Astrocyte (in vitro differentiated cells and primary cell): ENCODE results near the gene GLYR1. TPM values are rescaled to one million over a fixed set of nuclear protein-coding genes. Genes with fewer than 3 reads are reported as not detected.
A peak's percentile ranks its signal among the peaks of the same experiment; 100 is the strongest.

Source experiments
- DNase-seq: peaks from one replicate; pipeline ENCODE4 v3.0.0-alpha.2; 2010; ENCODE audit warnings: low read depth
- FAIRE-seq: peaks from 2 replicates; lab custom pipeline; 2011; peaks lifted over from hg19 to GRCh38; lab: Jason Lieb, UNC
- H2AFZ ChIP-seq: 2 replicates; pipeline ENCODE4 v1.6.0; 2012; ENCODE audit warnings: low read depth, low read length, inconsistent platforms
- H3K27ac ChIP-seq: 2 replicates; pipeline ENCODE4 v1.5.1; 2011; ENCODE audit warnings: low read depth, low read length, inconsistent platforms
- H3K27me3 ChIP-seq: 2 replicates; pipeline ENCODE4 v1.6.0; 2011; ENCODE audit warnings: low read length, inconsistent platforms; ENCODE audit not compliant: insufficient read depth
- H3K36me3 ChIP-seq: 2 replicates; pipeline ENCODE4 v1.5.1; 2011; ENCODE audit warnings: low read length, inconsistent platforms; ENCODE audit not compliant: insufficient read depth
- H3K4me1 ChIP-seq: 2 replicates; pipeline ENCODE4 v1.5.1; 2011; ENCODE audit warnings: low read length, inconsistent platforms; ENCODE audit not compliant: insufficient read depth
- H3K4me2 ChIP-seq: 2 replicates; pipeline ENCODE4 v1.6.0; 2012; ENCODE audit warnings: low read length, inconsistent platforms
- H3K4me3 ChIP-seq: 2 replicates; pipeline ENCODE4 v1.5.1; 2011; ENCODE audit warnings: low read depth, mild to moderate bottlenecking, low read length, inconsistent platforms; ENCODE audit not compliant: insufficient read depth
- H3K79me2 ChIP-seq: 2 replicates; pipeline ENCODE4 v1.6.0; 2012; ENCODE audit warnings: mild to moderate bottlenecking, low read length, inconsistent platforms; ENCODE audit not compliant: insufficient read depth
- H3K9ac ChIP-seq: 2 replicates; pipeline ENCODE4 v1.6.0; 2012; ENCODE audit warnings: mild to moderate bottlenecking, low read length, inconsistent platforms
- H3K9me3 ChIP-seq: 2 replicates; pipeline ENCODE4 v1.5.1; 2012; ENCODE audit warnings: low read depth, mild to moderate bottlenecking, low read length, inconsistent platforms; ENCODE audit not compliant: insufficient read depth
- H4K20me1 ChIP-seq: 2 replicates; pipeline ENCODE4 v1.6.0; 2012; ENCODE audit warnings: low read length, inconsistent platforms; ENCODE audit not compliant: insufficient read depth
- H3K27ac Mint-ChIP-seq: one replicate; pipeline ENCODE4 v1.8.0; 2021; ENCODE audit warnings: mild to moderate bottlenecking, mixed read lengths; ENCODE audit not compliant: unreplicated experiment
- H3K27me3 Mint-ChIP-seq: one replicate; pipeline ENCODE4 v1.8.0; 2021; ENCODE audit warnings: low read depth, mixed read lengths; ENCODE audit not compliant: unreplicated experiment
- H3K36me3 Mint-ChIP-seq: one replicate; pipeline ENCODE4 v1.8.0; 2021; ENCODE audit warnings: low read depth, mixed read lengths; ENCODE audit not compliant: unreplicated experiment
- H3K4me1 Mint-ChIP-seq: one replicate; pipeline ENCODE4 v1.8.0; 2021; ENCODE audit warnings: low read depth, mixed read lengths; ENCODE audit not compliant: unreplicated experiment
- H3K4me3 Mint-ChIP-seq: one replicate; pipeline ENCODE4 v1.8.0; 2021; ENCODE audit warnings: mild to moderate bottlenecking, moderate library complexity, mixed read lengths; ENCODE audit not compliant: unreplicated experiment
- H3K9me3 Mint-ChIP-seq: one replicate; pipeline ENCODE4 v1.8.0; 2021; ENCODE audit warnings: mild to moderate bottlenecking, mixed read lengths; ENCODE audit not compliant: unreplicated experiment
- CTCF ChIP-seq: IDR thresholded peaks from 2 replicates; pipeline ENCODE4 v1.5.1; 2011; ENCODE audit warnings: low read depth, mild to moderate bottlenecking, inconsistent platforms, low read length, moderate library complexity; ENCODE audit not compliant: insufficient read depth
- EZH2 ChIP-seq: IDR thresholded peaks from 2 replicates; pipeline ENCODE4 v1.6.1; 2012; ENCODE audit warnings: mild to moderate bottlenecking, low read length, inconsistent platforms; ENCODE audit not compliant: insufficient read depth
- total RNA-seq: library from RNA; stranded (reverse); gene quantifications from 2 replicates; pipeline ENCODE4 v1.2.1, GENCODE V29; 2021

Gene GLYR1
- total RNA-seq, 1 donor from 2014 or later, result 77.8 TPM

DNA sequence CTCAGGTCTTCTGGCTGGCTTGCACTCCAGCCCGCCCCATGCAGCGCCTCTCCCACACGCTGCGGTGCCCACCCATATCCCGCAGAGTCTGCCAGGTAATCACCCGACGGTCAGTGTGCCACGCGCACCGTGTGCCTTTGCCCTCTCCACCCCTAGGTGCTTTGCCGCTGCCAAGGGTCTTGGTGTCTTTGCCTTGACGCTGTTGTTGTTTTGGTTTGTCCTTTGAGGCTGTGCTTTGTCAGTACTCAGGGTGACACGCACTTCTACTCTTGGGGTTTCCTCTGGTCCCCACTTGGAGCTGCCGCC, 30.2 kb upstream of the GLYR1 start:
- Histone ChIP-seq H3K9me3 (no peaks in the 10 kb centered on the region), H3K4me1 (peaks cover 11% of the 10 kb centered on the region), H3K4me2 (no peak overlapping the region), H3K79me2 (peaks cover 6% of the 10 kb centered on the region), H3K27ac (no peak overlapping the region), H2AFZ (no peak overlapping the region), H3K4me3 (no peak overlapping the region), H4K20me1 (peaks cover 51% of the 10 kb centered on the region), H3K27me3 (no peaks in the 10 kb centered on the region), H3K9ac (no peak overlapping the region), H3K36me3 (peaks cover 70% of the 10 kb centered on the region)
- DNase-seq, result no peak
- TF ChIP-seq EZH2 (no peak), CTCF (no peak)
- Mint-ChIP-seq H3K4me1 (peaks cover 11% of the 10 kb centered on the region), H3K27ac (no peak overlapping the region), H3K4me3 (peak overlapping the region; percentile 54), H3K9me3 (no peaks in the 10 kb centered on the region), H3K36me3 (peaks cover 20% of the 10 kb centered on the region), H3K27me3 (no peaks in the 10 kb centered on the region)
- no peak for FAIRE-seq

GRCh38 chr16:4876646-4877379, 29.7 kb upstream of the GLYR1 start:
- H3K4me2 ChIP-seq, result no peak overlapping the region
- H3K9ac ChIP-seq, result no peak overlapping the region
- TF ChIP-seq CTCF, result no peak
- no peak for TF ChIP-seq EZH2
- no peaks in the 10 kb centered on the region for H3K9me3 ChIP-seq
- no peaks in the 10 kb centered on the region for H3K9me3 Mint-ChIP-seq
- DNase-seq, result no peak
- H3K4me1 Mint-ChIP-seq, result peaks cover 5% of the 10 kb centered on the region
- H2AFZ ChIP-seq, result no peak overlapping the region
- no peak overlapping the region for H3K27ac ChIP-seq
- H4K20me1 ChIP-seq, result peaks cover 49% of the 10 kb centered on the region
- H3K36me3 Mint-ChIP-seq, result peaks cover 23% of the 10 kb centered on the region
- H3K79me2 ChIP-seq, result peaks cover 6% of the 10 kb centered on the region
- H3K36me3 ChIP-seq, result peaks cover 70% of the 10 kb centered on the region
- no peaks in the 10 kb centered on the region for H3K27me3 ChIP-seq
- H3K27me3 Mint-ChIP-seq, result no peaks in the 10 kb centered on the region
- no peak overlapping the region for H3K27ac Mint-ChIP-seq
- H3K4me3 Mint-ChIP-seq, result peak overlapping the region; percentile 54
- H3K4me1 ChIP-seq, result peaks cover 6% of the 10 kb centered on the region
- H3K4me3 ChIP-seq, result no peak overlapping the region
- FAIRE-seq, result no peak

DNA sequence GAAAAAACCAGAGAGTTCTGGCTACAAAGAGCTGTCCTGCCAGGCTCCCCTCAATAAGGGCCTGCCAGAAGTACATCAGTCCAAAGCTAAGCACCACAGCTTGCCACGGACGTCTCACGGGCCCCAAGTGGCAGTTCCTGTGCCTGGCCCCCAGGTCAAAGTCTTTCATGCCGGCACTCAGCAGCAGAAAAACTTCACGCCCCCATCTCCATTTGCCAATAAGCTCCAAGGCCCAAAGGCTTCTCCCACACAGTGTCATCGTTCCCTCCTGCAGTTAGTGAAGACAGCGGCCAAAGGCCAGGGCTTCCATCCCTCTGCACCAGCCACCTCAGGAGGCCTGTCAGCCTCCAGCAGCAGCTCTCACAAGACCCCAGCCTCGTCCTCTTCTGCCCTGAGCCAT, 27.6 kb upstream of the GLYR1 start:
- H3K27me3 Mint-ChIP-seq, result no peaks in the 10 kb centered on the region
- no peaks in the 10 kb centered on the region for H3K9me3 ChIP-seq
- no peak overlapping the region for H3K4me3 Mint-ChIP-seq
- H4K20me1 ChIP-seq, result peaks cover 64% of the 10 kb centered on the region
- no peak overlapping the region for H3K4me3 ChIP-seq
- H3K9me3 Mint-ChIP-seq, result no peaks in the 10 kb centered on the region
- H3K27ac ChIP-seq, result no peak overlapping the region
- peaks cover 59% of the 10 kb centered on the region for H3K36me3 ChIP-seq
- H2AFZ ChIP-seq, result no peak overlapping the region
- FAIRE-seq, result no peak
- H3K36me3 Mint-ChIP-seq, result peaks cover 32% of the 10 kb centered on the region
- no peak overlapping the region for H3K4me2 ChIP-seq
- TF ChIP-seq CTCF, result no peak
- no peak for TF ChIP-seq EZH2
- H3K27ac Mint-ChIP-seq, result no peak overlapping the region
- DNase-seq, result no peak
- H3K9ac ChIP-seq, result no peak overlapping the region
- no peaks in the 10 kb centered on the region for H3K27me3 ChIP-seq
- H3K79me2 ChIP-seq, result peaks cover 11% of the 10 kb centered on the region
- H3K4me1 Mint-ChIP-seq, result no peaks in the 10 kb centered on the region
- H3K4me1 ChIP-seq, result no peaks in the 10 kb centered on the region
